Osteoblast (primary cell): ENCODE data around the gene ZIC4. TPM values are rescaled to one million over a fixed set of nuclear protein-coding genes. Genes with fewer than 3 reads are reported as not detected.
A peak's percentile ranks its signal among the peaks of the same experiment; 100 is the strongest.

ENCODE experiments used
- DNase-seq: peaks from one replicate; pipeline ENCODE4 v3.0.0; 2011; ENCODE audit warnings: low spot score, mixed read lengths; ENCODE audit not compliant: insufficient read length; ENCODE audit errors: missing footprints
- H2AFZ ChIP-seq: 2 replicates; pipeline ENCODE4 v1.6.0; 2011; ENCODE audit warnings: mild to moderate bottlenecking, low read length
- H3K27ac ChIP-seq: 2 replicates; pipeline ENCODE4 v1.5.1; 2011; ENCODE audit warnings: mild to moderate bottlenecking, low read depth, low read length, moderate library complexity
- H3K27me3 ChIP-seq: 2 replicates; pipeline ENCODE4 v1.6.0; 2012; ENCODE audit warnings: mild to moderate bottlenecking, control low read depth, inconsistent platforms, low read length, moderate library complexity; ENCODE audit not compliant: insufficient read depth
- H3K36me3 ChIP-seq: 2 replicates; pipeline ENCODE4 v1.5.1; 2011; ENCODE audit warnings: mild to moderate bottlenecking, low read length, control low read depth, moderate library complexity; ENCODE audit not compliant: insufficient read depth
- H3K4me1 ChIP-seq: 2 replicates; pipeline ENCODE4 v1.5.1; 2011; ENCODE audit warnings: mild to moderate bottlenecking, low read length, control low read depth, moderate library complexity; ENCODE audit not compliant: insufficient read depth
- H3K4me2 ChIP-seq: 2 replicates; pipeline ENCODE4 v1.6.0; 2011; ENCODE audit warnings: mild to moderate bottlenecking, low read length; ENCODE audit not compliant: insufficient read depth
- H3K4me3 ChIP-seq: fragments of 200-600 bp; sonication (generic); 3 replicates; pipeline ENCODE4 v1.5.1; 2012; ENCODE audit warnings: mild to moderate bottlenecking, low read length, inconsistent platforms; ENCODE audit not compliant: insufficient read depth
- H3K79me2 ChIP-seq: 2 replicates; pipeline ENCODE4 v1.6.0; 2012; ENCODE audit warnings: mild to moderate bottlenecking, low read length, control low read depth, inconsistent platforms; ENCODE audit not compliant: insufficient read depth
- H3K9me3 ChIP-seq: 2 replicates; pipeline ENCODE4 v1.5.1; 2011; ENCODE audit warnings: low read depth, low read length, control low read depth
- H4K20me1 ChIP-seq: 2 replicates; pipeline ENCODE4 v1.6.0; 2012; ENCODE audit warnings: mild to moderate bottlenecking, low read length, control low read depth; ENCODE audit not compliant: insufficient read depth
- total RNA-seq: library from RNA; depleted of rRNA; stranded (reverse); fragments of >200 nt; gene quantifications from 2 replicates; pipeline ENCODE4 v1.2.3, GENCODE V29; 2012
- TF ChIP-seq, protein P1 (sequence below): IDR thresholded peaks from 2 replicates; pipeline ENCODE4 v1.5.1; 2011; ENCODE audit warnings: mild to moderate bottlenecking, low read depth, low read length, moderate library complexity; ENCODE audit errors: extremely low read depth

ZIC4 gene
- total RNA-seq, 1 donor = 0.72 TPM

- Histone ChIP-seq H3K4me1 (no peaks in the 10 kb centered on the region), H3K79me2 (no peaks in the 10 kb centered on the region), H2AFZ (no peak overlapping the region), H3K36me3 (no peaks in the 10 kb centered on the region), H4K20me1 (no peaks in the 10 kb centered on the region), H3K4me2 (no peak overlapping the region), H3K27ac (no peak overlapping the region), H3K9me3 (peaks cover 2% of the 10 kb centered on the region), H3K4me3 (no peak overlapping the region), H3K27me3 (peaks cover 100% of the 10 kb centered on the region)
- DNase-seq = no peak
- TF ChIP-seq, protein P1, sequence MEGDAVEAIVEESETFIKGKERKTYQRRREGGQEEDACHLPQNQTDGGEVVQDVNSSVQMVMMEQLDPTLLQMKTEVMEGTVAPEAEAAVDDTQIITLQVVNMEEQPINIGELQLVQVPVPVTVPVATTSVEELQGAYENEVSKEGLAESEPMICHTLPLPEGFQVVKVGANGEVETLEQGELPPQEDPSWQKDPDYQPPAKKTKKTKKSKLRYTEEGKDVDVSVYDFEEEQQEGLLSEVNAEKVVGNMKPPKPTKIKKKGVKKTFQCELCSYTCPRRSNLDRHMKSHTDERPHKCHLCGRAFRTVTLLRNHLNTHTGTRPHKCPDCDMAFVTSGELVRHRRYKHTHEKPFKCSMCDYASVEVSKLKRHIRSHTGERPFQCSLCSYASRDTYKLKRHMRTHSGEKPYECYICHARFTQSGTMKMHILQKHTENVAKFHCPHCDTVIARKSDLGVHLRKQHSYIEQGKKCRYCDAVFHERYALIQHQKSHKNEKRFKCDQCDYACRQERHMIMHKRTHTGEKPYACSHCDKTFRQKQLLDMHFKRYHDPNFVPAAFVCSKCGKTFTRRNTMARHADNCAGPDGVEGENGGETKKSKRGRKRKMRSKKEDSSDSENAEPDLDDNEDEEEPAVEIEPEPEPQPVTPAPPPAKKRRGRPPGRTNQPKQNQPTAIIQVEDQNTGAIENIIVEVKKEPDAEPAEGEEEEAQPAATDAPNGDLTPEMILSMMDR = peak; percentile 36
Measured at GRCh38 chr3:147384210-147385058, 21.9 kb downstream of the ZIC4 start.

- TF ChIP-seq, protein P1 = peak; percentile 52
- peaks cover 100% of the 10 kb centered on the region for H3K27me3 ChIP-seq
Measured at GRCh38 chr3:147383617-147384016, 22.7 kb downstream of the ZIC4 start.

GRCh38 chr3:147381596-147381995 lies 24.7 kb downstream of the ZIC4 start:
- peaks cover 100% of the 10 kb centered on the region for H3K27me3 ChIP-seq
- no peaks in the 10 kb centered on the region for H3K79me2 ChIP-seq

More at GRCh38 chr3:147383617-147384016, 22.7 kb downstream of the ZIC4 start:
- DNase-seq = no peak
- Histone ChIP-seq H3K4me3 (no peak overlapping the region), H3K79me2 (no peaks in the 10 kb centered on the region), H3K36me3 (no peaks in the 10 kb centered on the region), H3K9me3 (peaks cover 2% of the 10 kb centered on the region), H2AFZ (no peak overlapping the region), H3K27ac (no peak overlapping the region), H3K4me2 (no peak overlapping the region), H3K4me1 (no peaks in the 10 kb centered on the region), H4K20me1 (no peaks in the 10 kb centered on the region)

DNA sequence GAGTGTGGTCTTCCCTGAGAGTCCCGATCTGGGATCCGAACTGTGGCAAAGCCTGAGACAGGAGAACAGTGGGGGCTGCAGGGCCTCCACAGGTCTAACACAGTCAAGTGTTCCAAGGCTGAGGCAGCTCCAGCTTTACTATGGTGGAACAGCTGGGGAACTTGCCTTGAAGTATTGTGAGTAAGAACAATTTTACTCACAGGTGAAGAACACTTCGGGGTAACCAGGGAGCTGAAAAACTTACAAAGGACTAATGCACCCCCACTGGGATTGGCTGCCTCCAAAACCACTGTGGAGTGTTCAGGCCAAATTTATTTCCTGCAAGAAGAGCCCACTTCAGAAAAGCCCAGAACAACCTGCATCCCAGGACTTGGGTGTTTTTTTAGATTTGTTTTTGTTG lies 25.4 kb downstream of the ZIC4 start:
- Histone ChIP-seq H3K9me3 (peaks cover 2% of the 10 kb centered on the region), H3K4me1 (no peaks in the 10 kb centered on the region), H3K4me3 (no peak overlapping the region), H3K36me3 (no peaks in the 10 kb centered on the region), H3K27ac (no peak overlapping the region), H3K27me3 (peaks cover 100% of the 10 kb centered on the region), H3K79me2 (no peaks in the 10 kb centered on the region), H2AFZ (no peak overlapping the region), H4K20me1 (no peaks in the 10 kb centered on the region), H3K4me2 (no peak overlapping the region)
- TF ChIP-seq, protein P1 = no peak
- DNase-seq = no peak

More at GRCh38 chr3:147381596-147381995, 24.7 kb downstream of the ZIC4 start:
- Histone ChIP-seq H3K4me3 (no peak overlapping the region), H2AFZ (no peak overlapping the region), H3K4me2 (no peak overlapping the region), H3K36me3 (no peaks in the 10 kb centered on the region), H3K4me1 (no peaks in the 10 kb centered on the region), H4K20me1 (no peaks in the 10 kb centered on the region), H3K27ac (no peak overlapping the region), H3K9me3 (peaks cover 2% of the 10 kb centered on the region)
- TF ChIP-seq, protein P1 = no peak
- no peak for DNase-seq
